HFFc6 (cell line): ENCODE results near the gene AQP9. TPM values are rescaled to one million over a fixed set of nuclear protein-coding genes. Genes with fewer than 3 reads are reported as not detected.

Experiments
- DNase-seq: peaks from one replicate; pipeline ENCODE4 v3.0.0-alpha.2; 2018
- H3K27ac Mint-ChIP-seq: 2 replicates; pipeline ENCODE4 v1.8.0; 2020; ENCODE audit warnings: mild to moderate bottlenecking, mixed read lengths
- H3K27me3 Mint-ChIP-seq: 2 replicates; pipeline ENCODE4 v1.8.0; 2021; ENCODE audit warnings: mild to moderate bottlenecking, moderate library complexity, mixed read lengths; ENCODE audit not compliant: insufficient read depth
- H3K36me3 Mint-ChIP-seq: 2 replicates; pipeline ENCODE4 v1.8.0; 2021; ENCODE audit warnings: low read depth, mixed read lengths
- H3K4me1 Mint-ChIP-seq: 2 replicates; pipeline ENCODE4 v1.8.0; 2020; ENCODE audit warnings: low read depth, mixed read lengths
- H3K4me3 Mint-ChIP-seq: 2 replicates; pipeline ENCODE4 v1.8.0; 2020; ENCODE audit warnings: mild to moderate bottlenecking, moderate library complexity, mixed read lengths
- H3K9me3 Mint-ChIP-seq: 2 replicates; pipeline ENCODE4 v1.8.0; 2020; ENCODE audit warnings: mild to moderate bottlenecking, mixed read lengths
- long read RNA-seq: library from polyadenylated mRNA; unstranded; transcript quantifications from one replicate; pipeline ENCODE4 v2.0.0, GENCODE V29; 2019
- total RNA-seq, 6 experiments: library from RNA; stranded (reverse); fragmentation: NEBNext Ultra II Directional; extraction: Animal tissue kit (Norgen Biotek cat#: 25700); gene quantifications; 2 replicates in 1 of 6; 3 replicates in 5 of 6; pipeline ENCODE4 v1.2.3, GENCODE V29; 2021
- TF ChIP-seq, protein P1 (sequence below): fragments of 200-600 bp; sonication (generic); IDR thresholded peaks from 2 replicates; pipeline ENCODE4 v1.5.0; 2021; ENCODE audit warnings: antibody characterized with exemption, mild to moderate bottlenecking

Gene AQP9, protein sequence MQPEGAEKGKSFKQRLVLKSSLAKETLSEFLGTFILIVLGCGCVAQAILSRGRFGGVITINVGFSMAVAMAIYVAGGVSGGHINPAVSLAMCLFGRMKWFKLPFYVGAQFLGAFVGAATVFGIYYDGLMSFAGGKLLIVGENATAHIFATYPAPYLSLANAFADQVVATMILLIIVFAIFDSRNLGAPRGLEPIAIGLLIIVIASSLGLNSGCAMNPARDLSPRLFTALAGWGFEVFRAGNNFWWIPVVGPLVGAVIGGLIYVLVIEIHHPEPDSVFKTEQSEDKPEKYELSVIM
- total RNA-seq = not detected
- long read RNA-seq = 0 reads

DNA sequence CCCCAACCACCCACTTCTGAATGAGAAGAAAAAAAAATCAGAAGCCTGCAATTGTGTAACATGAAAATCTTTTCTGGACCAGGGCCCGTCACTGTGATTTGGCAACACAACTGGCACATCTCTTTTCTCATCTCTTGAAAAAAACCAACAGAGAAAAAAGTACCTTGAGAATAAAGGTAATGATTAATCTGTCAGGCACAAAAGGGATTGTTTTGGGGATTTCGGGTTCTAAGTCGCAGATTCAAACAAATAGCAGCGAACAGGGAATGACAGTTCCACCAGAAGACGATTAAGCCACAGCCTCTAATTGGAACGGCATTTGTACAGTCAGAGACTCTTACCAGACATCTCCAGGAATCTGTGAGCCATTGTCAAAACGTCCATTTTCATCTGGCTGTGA lies at the start of gene AQP9:
AQP9 (plus strand) TSS at position 276 of the 400 bp plus-strand sequence. CDS start 185 bp downstream, outside the sequence.
- peaks cover 16% of the 10 kb centered on the region for H3K27me3 Mint-ChIP-seq
- H3K9me3 Mint-ChIP-seq = no peaks in the 10 kb centered on the region
- H3K4me1 Mint-ChIP-seq = no peaks in the 10 kb centered on the region
- TF ChIP-seq, protein P1, sequence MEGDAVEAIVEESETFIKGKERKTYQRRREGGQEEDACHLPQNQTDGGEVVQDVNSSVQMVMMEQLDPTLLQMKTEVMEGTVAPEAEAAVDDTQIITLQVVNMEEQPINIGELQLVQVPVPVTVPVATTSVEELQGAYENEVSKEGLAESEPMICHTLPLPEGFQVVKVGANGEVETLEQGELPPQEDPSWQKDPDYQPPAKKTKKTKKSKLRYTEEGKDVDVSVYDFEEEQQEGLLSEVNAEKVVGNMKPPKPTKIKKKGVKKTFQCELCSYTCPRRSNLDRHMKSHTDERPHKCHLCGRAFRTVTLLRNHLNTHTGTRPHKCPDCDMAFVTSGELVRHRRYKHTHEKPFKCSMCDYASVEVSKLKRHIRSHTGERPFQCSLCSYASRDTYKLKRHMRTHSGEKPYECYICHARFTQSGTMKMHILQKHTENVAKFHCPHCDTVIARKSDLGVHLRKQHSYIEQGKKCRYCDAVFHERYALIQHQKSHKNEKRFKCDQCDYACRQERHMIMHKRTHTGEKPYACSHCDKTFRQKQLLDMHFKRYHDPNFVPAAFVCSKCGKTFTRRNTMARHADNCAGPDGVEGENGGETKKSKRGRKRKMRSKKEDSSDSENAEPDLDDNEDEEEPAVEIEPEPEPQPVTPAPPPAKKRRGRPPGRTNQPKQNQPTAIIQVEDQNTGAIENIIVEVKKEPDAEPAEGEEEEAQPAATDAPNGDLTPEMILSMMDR = no peak
- DNase-seq = no peak
- H3K36me3 Mint-ChIP-seq = no peaks in the 10 kb centered on the region
- no peak within 1 kb of the TSS for H3K4me3 Mint-ChIP-seq
- H3K27ac Mint-ChIP-seq = no peak within 1 kb of the TSS

DNA sequence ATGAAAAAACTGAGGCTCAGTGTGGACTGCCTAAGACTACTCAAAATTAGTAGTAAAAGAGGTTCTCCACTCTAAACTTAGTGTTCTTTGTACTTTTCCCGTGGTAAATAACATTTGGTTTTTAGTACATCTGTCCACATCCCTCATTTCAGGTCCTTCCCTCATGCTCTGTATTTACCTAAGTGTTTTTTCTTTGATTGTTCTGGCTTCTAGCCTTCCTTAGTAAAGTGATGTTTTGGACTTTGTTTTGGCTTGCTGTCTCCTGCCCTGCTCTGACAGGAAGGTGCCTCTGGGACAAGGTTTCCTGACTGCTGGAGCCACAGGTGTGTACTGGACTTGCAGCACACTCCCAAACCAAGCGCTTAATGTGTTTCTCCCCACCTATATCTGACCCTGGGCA lies 42.8 kb upstream of the AQP9 start:
- Mint-ChIP-seq H3K9me3 (no peaks in the 10 kb centered on the region), H3K36me3 (no peaks in the 10 kb centered on the region), H3K27me3 (peaks cover 6% of the 10 kb centered on the region), H3K27ac (no peak overlapping the region), H3K4me1 (no peaks in the 10 kb centered on the region), H3K4me3 (no peak overlapping the region)
- no peak for DNase-seq
- TF ChIP-seq, protein P1 = no peak

DNA sequence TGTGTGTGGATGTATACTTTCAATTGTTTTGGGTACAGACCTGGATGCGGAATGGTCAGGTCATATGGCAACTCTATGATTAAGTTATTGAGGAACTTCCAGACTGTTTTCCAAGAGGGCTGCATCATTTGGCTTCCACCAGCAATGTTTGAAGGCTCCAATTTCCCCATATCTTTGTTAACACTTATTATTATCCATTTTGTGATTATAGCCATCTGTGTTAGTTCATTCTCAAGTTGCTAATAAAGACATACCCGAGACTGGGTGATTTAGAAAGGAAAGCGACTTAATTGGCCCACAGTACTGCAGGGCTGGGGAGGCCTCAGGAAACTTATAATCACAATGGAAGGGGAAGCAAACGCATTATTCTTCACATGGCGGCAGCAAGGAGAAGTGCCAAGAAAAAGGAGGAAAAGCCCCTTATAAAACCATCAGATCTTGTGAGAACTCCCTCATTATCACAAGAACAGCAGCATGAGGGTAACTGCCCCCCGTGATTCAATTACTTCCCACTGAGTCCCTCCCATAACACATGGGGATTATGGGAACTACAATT lies 41.6 kb upstream of the AQP9 start:
- no peak overlapping the region for H3K27ac Mint-ChIP-seq
- no peak overlapping the region for H3K4me3 Mint-ChIP-seq
- H3K4me1 Mint-ChIP-seq = no peaks in the 10 kb centered on the region
- no peaks in the 10 kb centered on the region for H3K9me3 Mint-ChIP-seq
- no peak for DNase-seq
- TF ChIP-seq, protein P1 = no peak
- peaks cover 6% of the 10 kb centered on the region for H3K27me3 Mint-ChIP-seq
- H3K36me3 Mint-ChIP-seq = no peaks in the 10 kb centered on the region

DNA sequence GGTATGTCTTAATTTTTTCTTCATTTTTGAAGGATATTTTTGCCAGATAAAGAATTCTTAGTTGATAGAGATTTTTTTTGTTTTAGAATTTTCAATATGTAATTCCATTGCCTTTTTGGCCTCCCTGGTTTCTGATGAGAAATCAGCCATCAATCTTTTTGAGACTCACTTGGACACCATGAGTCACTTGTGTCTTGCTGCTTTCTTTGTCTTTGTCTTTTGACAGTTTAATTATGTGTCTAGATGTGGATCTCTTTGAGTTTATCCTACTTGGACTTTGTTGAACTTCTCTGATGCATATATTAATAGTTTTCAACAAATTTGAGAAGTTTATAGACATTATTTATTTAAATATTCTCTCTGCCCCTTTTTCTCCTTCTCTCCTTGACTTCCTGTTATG lies 34.7 kb upstream of the AQP9 start:
- Mint-ChIP-seq H3K27me3 (peaks cover 2% of the 10 kb centered on the region), H3K36me3 (no peaks in the 10 kb centered on the region)

DNA sequence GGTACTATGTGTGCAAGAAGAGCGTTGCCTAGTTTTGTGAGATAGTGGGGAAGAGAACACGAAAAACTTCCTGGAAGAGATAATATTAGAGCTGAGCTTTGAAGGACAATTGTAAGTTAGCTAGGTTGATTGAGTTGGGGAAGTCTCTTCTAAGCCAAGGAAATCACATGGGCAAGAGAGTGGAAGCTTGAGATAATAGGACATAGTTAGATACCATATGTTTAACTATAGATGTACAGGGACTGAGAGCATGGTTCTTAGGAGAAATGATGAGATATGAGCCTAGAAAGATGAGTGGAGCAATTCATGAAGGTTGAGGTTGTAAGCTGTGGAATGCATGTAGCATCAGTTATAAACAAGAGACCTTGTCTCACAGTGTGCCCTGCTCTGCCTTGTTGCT lies 30.1 kb upstream of the AQP9 start:
- H3K9me3 Mint-ChIP-seq = no peaks in the 10 kb centered on the region
- no peak overlapping the region for H3K4me3 Mint-ChIP-seq
- no peaks in the 10 kb centered on the region for H3K36me3 Mint-ChIP-seq
- H3K27me3 Mint-ChIP-seq = peaks cover 6% of the 10 kb centered on the region
- TF ChIP-seq, protein P1 = no peak
- no peak overlapping the region for H3K27ac Mint-ChIP-seq
- no peak for DNase-seq
- H3K4me1 Mint-ChIP-seq = no peaks in the 10 kb centered on the region

More for the DNA sequence above, 34.7 kb upstream of the AQP9 start:
- Mint-ChIP-seq H3K9me3 (no peaks in the 10 kb centered on the region), H3K4me1 (no peaks in the 10 kb centered on the region), H3K27ac (no peak overlapping the region), H3K4me3 (no peak overlapping the region)
- TF ChIP-seq, protein P1 = no peak
- DNase-seq = no peak
